HFFc6 (cell line): ENCODE measurements around the gene TNS3. TPM values are rescaled to one million over a fixed set of nuclear protein-coding genes. Genes with fewer than 3 reads are reported as not detected.
A peak's percentile ranks its signal among the peaks of the same experiment; 100 is the strongest.

Experiments
- DNase-seq: peaks from one replicate; pipeline ENCODE4 v3.0.0-alpha.2; 2018
- H3K27ac Mint-ChIP-seq: 2 replicates; pipeline ENCODE4 v1.8.0; 2020; ENCODE audit warnings: mild to moderate bottlenecking, mixed read lengths
- H3K27me3 Mint-ChIP-seq: 2 replicates; pipeline ENCODE4 v1.8.0; 2021; ENCODE audit warnings: mild to moderate bottlenecking, moderate library complexity, mixed read lengths; ENCODE audit not compliant: insufficient read depth
- H3K36me3 Mint-ChIP-seq: 2 replicates; pipeline ENCODE4 v1.8.0; 2021; ENCODE audit warnings: low read depth, mixed read lengths
- H3K4me1 Mint-ChIP-seq: 2 replicates; pipeline ENCODE4 v1.8.0; 2020; ENCODE audit warnings: low read depth, mixed read lengths
- H3K4me3 Mint-ChIP-seq: 2 replicates; pipeline ENCODE4 v1.8.0; 2020; ENCODE audit warnings: mild to moderate bottlenecking, moderate library complexity, mixed read lengths
- H3K9me3 Mint-ChIP-seq: 2 replicates; pipeline ENCODE4 v1.8.0; 2020; ENCODE audit warnings: mild to moderate bottlenecking, mixed read lengths
- total RNA-seq, 6 experiments: library from RNA; stranded (reverse); fragmentation: NEBNext Ultra II Directional; extraction: Animal tissue kit (Norgen Biotek cat#: 25700); gene quantifications; 2 replicates in 1 of 6; 3 replicates in 5 of 6; pipeline ENCODE4 v1.2.3, GENCODE V29; 2021
- TF ChIP-seq, protein P1 (sequence below): fragments of 200-600 bp; sonication (generic); IDR thresholded peaks from 2 replicates; pipeline ENCODE4 v1.5.0; 2021; ENCODE audit warnings: antibody characterized with exemption, mild to moderate bottlenecking

Gene TNS3
- total RNA-seq, 6 experiments from 2014 or later = 50.8 to 77.0 (median 67.8) TPM

DNA sequence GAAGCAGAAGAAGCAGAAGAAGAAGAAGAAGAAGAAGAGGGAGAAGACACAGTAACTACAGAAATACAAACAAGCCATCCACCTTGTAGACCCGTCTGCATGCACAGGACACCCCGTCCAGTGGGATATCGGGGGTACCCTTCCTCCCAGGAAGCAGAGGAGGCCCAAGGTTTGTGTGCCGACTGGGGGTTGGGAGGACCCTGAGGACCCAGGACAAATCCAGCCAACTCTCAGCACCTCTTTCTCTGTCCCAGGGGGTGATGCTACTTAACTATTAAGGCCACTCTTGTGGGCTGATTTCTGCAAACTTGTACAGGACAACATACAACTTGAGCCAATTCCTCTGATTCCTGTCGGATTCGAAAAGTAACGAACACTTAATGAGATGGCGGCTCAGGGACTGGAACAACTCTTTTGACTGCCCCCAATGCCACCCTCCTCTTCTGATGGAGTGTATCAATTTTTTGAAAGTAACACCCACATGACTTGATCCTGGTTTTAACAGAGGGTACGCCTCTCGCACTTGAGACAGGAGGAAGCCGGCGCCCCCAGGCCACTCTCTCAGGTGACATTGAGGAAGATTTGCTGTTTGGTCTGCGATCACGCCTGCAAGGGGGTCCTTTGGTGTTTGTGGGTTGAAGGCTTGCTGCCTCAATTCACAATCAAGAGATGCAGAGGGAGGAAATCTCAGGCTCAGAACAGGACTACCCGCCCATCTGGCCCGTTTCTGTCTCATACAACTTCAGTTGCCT is 192.6 kb downstream of the TNS3 start:
- TF ChIP-seq, protein P1, sequence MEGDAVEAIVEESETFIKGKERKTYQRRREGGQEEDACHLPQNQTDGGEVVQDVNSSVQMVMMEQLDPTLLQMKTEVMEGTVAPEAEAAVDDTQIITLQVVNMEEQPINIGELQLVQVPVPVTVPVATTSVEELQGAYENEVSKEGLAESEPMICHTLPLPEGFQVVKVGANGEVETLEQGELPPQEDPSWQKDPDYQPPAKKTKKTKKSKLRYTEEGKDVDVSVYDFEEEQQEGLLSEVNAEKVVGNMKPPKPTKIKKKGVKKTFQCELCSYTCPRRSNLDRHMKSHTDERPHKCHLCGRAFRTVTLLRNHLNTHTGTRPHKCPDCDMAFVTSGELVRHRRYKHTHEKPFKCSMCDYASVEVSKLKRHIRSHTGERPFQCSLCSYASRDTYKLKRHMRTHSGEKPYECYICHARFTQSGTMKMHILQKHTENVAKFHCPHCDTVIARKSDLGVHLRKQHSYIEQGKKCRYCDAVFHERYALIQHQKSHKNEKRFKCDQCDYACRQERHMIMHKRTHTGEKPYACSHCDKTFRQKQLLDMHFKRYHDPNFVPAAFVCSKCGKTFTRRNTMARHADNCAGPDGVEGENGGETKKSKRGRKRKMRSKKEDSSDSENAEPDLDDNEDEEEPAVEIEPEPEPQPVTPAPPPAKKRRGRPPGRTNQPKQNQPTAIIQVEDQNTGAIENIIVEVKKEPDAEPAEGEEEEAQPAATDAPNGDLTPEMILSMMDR = no peak
- H3K4me3 Mint-ChIP-seq = no peak overlapping the region
- peaks cover 3% of the 10 kb centered on the region for H3K27me3 Mint-ChIP-seq
- H3K4me1 Mint-ChIP-seq = peaks cover 16% of the 10 kb centered on the region
- peaks cover 40% of the 10 kb centered on the region for H3K36me3 Mint-ChIP-seq
- no peak overlapping the region for H3K27ac Mint-ChIP-seq
- no peaks in the 10 kb centered on the region for H3K9me3 Mint-ChIP-seq
- DNase-seq = no peak

DNA sequence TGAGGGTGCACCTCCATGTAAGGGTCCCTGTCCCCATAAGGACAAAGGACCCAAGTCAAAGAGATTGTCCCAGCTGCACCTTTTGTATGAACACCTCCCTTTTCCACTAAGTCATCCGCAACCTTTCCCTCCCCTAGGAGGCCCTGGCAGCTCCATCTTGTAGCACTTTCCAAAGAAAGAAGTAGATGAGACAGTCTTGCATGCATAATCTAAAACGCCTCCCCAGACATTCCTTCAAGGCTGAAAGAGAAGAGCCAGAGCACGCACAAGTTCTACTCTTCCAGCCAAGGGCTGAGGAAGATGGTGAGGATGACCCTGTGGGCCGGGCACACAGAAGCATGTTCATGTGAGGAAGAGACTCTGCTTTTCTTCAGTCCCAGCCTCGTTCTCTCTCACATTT is 194.4 kb downstream of the TNS3 start:
- no peak for DNase-seq
- H3K27me3 Mint-ChIP-seq = peaks cover 3% of the 10 kb centered on the region
- H3K36me3 Mint-ChIP-seq = peaks cover 36% of the 10 kb centered on the region
- H3K27ac Mint-ChIP-seq = no peak overlapping the region
- no peak overlapping the region for H3K4me3 Mint-ChIP-seq
- H3K4me1 Mint-ChIP-seq = peaks cover 30% of the 10 kb centered on the region
- H3K9me3 Mint-ChIP-seq = no peaks in the 10 kb centered on the region
- TF ChIP-seq, protein P1 = no peak

DNA sequence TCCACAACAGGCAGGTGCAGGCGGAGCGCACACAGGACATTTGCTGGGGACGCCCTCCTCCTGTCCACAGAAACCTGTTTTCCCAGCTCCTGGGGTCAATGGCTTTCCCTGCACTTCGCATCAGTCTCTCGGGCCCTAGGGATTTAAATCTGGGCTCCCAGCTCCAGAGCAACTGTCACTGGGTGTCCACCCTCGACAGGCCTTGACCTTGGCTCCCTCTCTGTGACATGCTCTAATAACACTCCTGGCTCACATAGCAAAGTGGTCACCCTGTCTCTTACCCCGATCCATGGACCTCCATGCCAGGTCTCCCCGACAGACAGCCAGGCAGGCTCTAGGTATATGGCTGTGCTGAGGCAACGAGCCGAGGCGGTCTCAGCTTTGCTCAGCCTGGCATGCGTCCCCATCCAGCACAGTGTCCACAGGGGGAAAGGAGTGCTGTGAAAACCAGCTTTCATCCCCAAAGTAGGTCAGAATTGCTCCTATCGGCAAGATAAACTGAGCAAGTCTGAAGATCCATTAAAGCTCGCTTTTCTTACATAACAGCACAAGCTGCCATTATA is 195.6 kb downstream of the TNS3 start:
- Mint-ChIP-seq H3K36me3 (peaks cover 32% of the 10 kb centered on the region), H3K27ac (no peak overlapping the region), H3K9me3 (no peaks in the 10 kb centered on the region), H3K27me3 (peaks cover 3% of the 10 kb centered on the region), H3K4me3 (no peak overlapping the region), H3K4me1 (peaks cover 29% of the 10 kb centered on the region)
- TF ChIP-seq, protein P1 = no peak
- no peak for DNase-seq

DNA sequence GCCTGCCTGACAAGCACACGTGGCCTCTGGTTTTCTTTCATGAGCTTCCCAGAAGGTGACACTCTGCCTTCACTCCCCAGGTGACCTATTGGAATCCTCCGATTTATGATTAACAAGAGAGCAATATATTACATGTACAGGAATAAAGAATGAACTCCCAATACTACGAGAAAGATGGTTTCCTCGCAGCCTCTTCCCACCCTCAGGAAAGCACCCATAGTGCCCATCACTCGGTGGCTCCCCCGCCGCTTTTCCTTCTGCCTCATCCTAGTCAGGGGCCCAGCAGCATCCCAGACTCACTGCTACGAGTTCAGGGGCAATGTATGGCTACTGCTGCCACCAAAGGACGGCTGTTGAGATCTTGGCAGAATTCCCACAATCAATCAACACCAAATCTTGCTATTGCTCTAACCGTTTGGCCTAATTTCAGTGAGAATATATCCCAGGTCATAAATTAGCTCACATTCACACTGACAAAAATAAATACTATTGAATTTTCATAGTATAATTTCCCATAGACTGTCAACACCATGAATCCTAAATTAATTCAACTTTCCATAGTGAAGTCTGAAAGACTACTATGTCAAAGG is 196.3 kb downstream of the TNS3 start:
- H3K27ac Mint-ChIP-seq = no peak overlapping the region
- no peak for DNase-seq
- H3K4me3 Mint-ChIP-seq = no peak overlapping the region
- H3K9me3 Mint-ChIP-seq = no peaks in the 10 kb centered on the region
- H3K27me3 Mint-ChIP-seq = no peaks in the 10 kb centered on the region; the same call in none of the 2 replicates
- TF ChIP-seq, protein P1 = no peak
- peaks cover 24% of the 10 kb centered on the region for H3K36me3 Mint-ChIP-seq
- peaks cover 36% of the 10 kb centered on the region for H3K4me1 Mint-ChIP-seq

DNA sequence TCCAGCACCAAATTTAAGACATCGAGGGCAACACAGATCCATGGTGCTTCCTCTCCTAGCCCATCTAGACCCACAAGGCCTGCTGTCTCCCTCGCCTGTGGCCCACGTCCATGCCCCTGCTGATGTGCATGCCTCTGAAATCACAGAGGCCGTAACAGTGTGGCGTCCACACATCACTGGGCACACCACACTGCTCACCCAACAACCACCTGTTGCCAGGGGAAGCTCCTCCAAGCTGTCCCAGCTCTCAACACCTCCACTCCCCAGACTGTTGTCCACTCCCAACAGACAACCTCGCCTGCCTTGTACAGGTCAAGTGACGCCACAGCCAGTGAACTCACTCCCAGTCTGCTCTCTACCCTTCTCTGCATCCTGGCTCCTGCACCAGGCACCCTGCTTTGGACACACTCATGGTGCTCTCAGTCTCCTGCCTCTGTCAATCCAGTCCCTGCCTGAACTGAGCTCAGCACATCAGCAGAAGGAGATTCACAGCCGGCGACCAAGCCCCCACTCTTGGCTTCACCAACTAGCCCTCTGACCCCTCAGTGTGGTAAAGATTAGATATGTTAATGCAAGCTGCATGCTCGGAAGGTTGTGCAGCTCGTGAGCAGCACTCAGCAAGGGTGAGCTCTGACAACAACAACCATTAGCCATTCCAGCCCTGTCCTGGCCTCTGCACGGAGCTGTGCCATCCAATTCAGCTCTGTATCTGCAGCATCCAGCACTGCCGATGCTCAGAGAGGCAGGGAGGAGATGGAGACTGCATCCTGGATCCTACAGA is 197.0 kb downstream of the TNS3 start:
- H3K27ac Mint-ChIP-seq = peak overlapping the region; percentile 45; the same call in 1 of the 2 replicates
- no peaks in the 10 kb centered on the region for H3K9me3 Mint-ChIP-seq
- peaks cover 42% of the 10 kb centered on the region for H3K4me1 Mint-ChIP-seq
- DNase-seq = no peak
- no peaks in the 10 kb centered on the region; the same call in none of the 2 replicates for H3K27me3 Mint-ChIP-seq
- peaks cover 21% of the 10 kb centered on the region for H3K36me3 Mint-ChIP-seq
- no peak overlapping the region for H3K4me3 Mint-ChIP-seq
- TF ChIP-seq, protein P1 = no peak
